Measurements from ENCODE around the gene RPS24.

RPS24 gene

GRCh38 chr10:78042058-78042751, 8.5 kb downstream of the RPS24 start:
- Histone ChIP-seq H3K36me3 (ENCODE audit: insufficient read depth, low read length) (peaks cover 54% of the 10 kb centered on the region), H3K9ac (ENCODE audit: insufficient read length) (no peak overlapping the region), H3K27ac (peak overlapping the region; percentile 54), H3K9me3 (ENCODE audit: low read depth, low read length) (no peaks in the 10 kb centered on the region), H3K4me3 (no peak overlapping the region)
- TF ChIP-seq POLR2AphosphoS5 (IDR thresholded peaks at IDR 0.05; ENCODE audit: borderline replicate concordance, low read depth, low read length), result peak; percentile 57; the same call in 1 of the 2 replicates
- TF ChIP-seq FOXP2 (optimal IDR thresholded peaks at IDR 0.05; ENCODE audit: control extremely low read depth, extremely low read length, insufficient read depth), result no peak
- no peak for TF ChIP-seq EZH2 (IDR thresholded peaks at IDR 0.05)
- DNase-seq (ENCODE audit: low read depth, low spot score), result no peak

- Histone ChIP-seq H3K4me3 (no peak overlapping the region), H3K9ac (ENCODE audit: insufficient read length) (no peak overlapping the region), H3K36me3 (ENCODE audit: insufficient read depth, low read length) (peaks cover 49% of the 10 kb centered on the region), H3K27ac (peak overlapping the region; percentile 54; the same call in 1 of the 2 replicates), H3K9me3 (ENCODE audit: low read depth, low read length) (no peaks in the 10 kb centered on the region)
- TF ChIP-seq POLR2AphosphoS5 (IDR thresholded peaks at IDR 0.05; ENCODE audit: borderline replicate concordance, low read depth, low read length) (no peak), EZH2 (IDR thresholded peaks at IDR 0.05) (no peak), FOXP2 (optimal IDR thresholded peaks at IDR 0.05; ENCODE audit: control extremely low read depth, extremely low read length, insufficient read depth) (no peak)
- no peak for DNase-seq (ENCODE audit: low read depth, low spot score)
Measured at GRCh38 chr10:78042752-78043104, 9.1 kb downstream of the RPS24 start.

DNA sequence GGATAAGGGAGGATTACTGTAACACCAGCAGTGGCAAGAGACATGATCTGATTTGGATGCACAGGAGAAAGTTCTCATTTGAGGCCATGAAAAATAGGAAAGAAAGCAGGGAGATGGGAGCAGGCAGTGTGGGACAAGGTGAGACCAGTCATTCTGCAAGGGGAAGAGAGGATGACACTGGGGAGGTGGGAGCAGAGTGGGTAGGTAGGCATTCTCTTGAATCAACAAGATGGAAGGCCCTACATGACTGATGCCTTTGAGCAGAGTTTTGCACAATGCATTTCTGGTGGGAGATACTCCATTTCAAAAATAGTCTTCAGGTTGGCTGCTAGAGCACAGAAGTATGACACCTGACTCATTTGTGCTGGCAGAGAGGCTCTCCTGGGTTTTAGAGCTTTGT, 10.5 kb downstream of the RPS24 start:
- no peaks in the 10 kb centered on the region for H3K9me3 ChIP-seq (ENCODE audit: low read depth, low read length)
- peaks cover 35% of the 10 kb centered on the region for H3K36me3 ChIP-seq (ENCODE audit: insufficient read depth, low read length)
- TF ChIP-seq POLR2AphosphoS5 (IDR thresholded peaks at IDR 0.05; ENCODE audit: borderline replicate concordance, low read depth, low read length) (no peak; the same call in 1 of the 2 replicates), FOXP2 (optimal IDR thresholded peaks at IDR 0.05; ENCODE audit: control extremely low read depth, extremely low read length, insufficient read depth) (no peak), EZH2 (IDR thresholded peaks at IDR 0.05) (no peak)
- DNase-seq (ENCODE audit: low read depth, low spot score), result no peak
- no peak overlapping the region for H3K4me3 ChIP-seq
- H3K27ac ChIP-seq, result peak overlapping the region; percentile 39; the same call in 1 of the 2 replicates
- no peak overlapping the region for H3K9ac ChIP-seq (ENCODE audit: insufficient read length)

DNA sequence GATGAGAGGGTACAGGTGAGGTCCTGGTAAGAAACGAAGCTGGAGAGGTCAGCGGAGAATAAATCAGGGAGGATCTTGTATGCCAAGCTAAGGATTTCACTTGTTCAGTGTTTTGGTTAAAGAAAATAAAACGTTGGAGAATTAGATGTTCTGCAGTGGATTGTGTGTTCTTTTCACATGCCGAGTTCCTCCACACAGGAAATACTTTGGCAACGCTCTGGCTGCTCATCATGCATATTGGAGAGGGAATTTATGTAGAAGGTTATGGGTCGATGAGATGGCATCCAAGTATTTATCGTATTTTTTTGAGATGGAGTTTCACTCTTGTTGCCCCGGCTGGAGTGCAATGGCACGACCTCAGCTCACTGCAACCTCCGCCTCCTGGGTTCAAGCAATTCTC, 11.0 kb downstream of the RPS24 start:
- Histone ChIP-seq H3K36me3 (ENCODE audit: insufficient read depth, low read length) (peaks cover 29% of the 10 kb centered on the region), H3K4me3 (no peak overlapping the region), H3K9ac (ENCODE audit: insufficient read length) (no peak overlapping the region), H3K9me3 (ENCODE audit: low read depth, low read length) (no peaks in the 10 kb centered on the region), H3K27ac (peak overlapping the region; percentile 13; the same call in 1 of the 2 replicates)
- no peak for DNase-seq (ENCODE audit: low read depth, low spot score)
- TF ChIP-seq EZH2 (IDR thresholded peaks at IDR 0.05) (no peak), POLR2AphosphoS5 (IDR thresholded peaks at IDR 0.05; ENCODE audit: borderline replicate concordance, low read depth, low read length) (no peak), FOXP2 (optimal IDR thresholded peaks at IDR 0.05; ENCODE audit: control extremely low read depth, extremely low read length, insufficient read depth) (no peak)

- H3K9ac ChIP-seq (ENCODE audit: insufficient read length), result no peak overlapping the region
- no peak for TF ChIP-seq POLR2AphosphoS5 (IDR thresholded peaks at IDR 0.05; ENCODE audit: borderline replicate concordance, low read depth, low read length)
- no peak for TF ChIP-seq EZH2 (IDR thresholded peaks at IDR 0.05)
- TF ChIP-seq FOXP2 (optimal IDR thresholded peaks at IDR 0.05; ENCODE audit: control extremely low read depth, extremely low read length, insufficient read depth), result no peak
- peaks cover 24% of the 10 kb centered on the region for H3K36me3 ChIP-seq (ENCODE audit: insufficient read depth, low read length)
- no peaks in the 10 kb centered on the region for H3K9me3 ChIP-seq (ENCODE audit: low read depth, low read length)
- no peak overlapping the region for H3K27ac ChIP-seq
- DNase-seq (ENCODE audit: low read depth, low spot score), result no peak
- no peak overlapping the region for H3K4me3 ChIP-seq
Measured at GRCh38 chr10:78045237-78045636, 11.6 kb downstream of the RPS24 start.

DNA sequence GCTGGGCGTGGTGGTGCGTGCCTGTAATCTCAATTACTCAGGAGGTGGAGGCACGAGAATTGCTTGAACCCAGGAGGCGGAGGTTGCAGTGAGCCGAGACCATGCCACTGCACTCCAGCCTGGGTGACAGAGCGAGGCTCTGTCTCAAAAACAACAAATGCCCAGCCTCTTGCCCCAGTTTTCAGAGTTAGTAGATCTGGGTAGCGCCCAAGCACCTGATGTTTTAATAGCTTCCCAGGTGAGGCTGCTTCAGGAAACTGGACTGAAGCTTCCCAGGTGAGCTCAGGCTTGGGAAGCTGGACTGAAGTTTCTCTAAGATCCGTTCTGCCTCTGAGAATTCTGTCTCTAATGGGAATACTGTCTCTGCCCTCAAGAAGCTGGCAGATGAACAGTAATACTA, 12.2 kb downstream of the RPS24 start:
- Histone ChIP-seq H3K4me3 (no peak overlapping the region), H3K27ac (no peak overlapping the region), H3K9ac (ENCODE audit: insufficient read length) (no peak overlapping the region), H3K9me3 (ENCODE audit: low read depth, low read length) (no peaks in the 10 kb centered on the region), H3K36me3 (ENCODE audit: insufficient read depth, low read length) (peaks cover 18% of the 10 kb centered on the region)
- TF ChIP-seq POLR2AphosphoS5 (IDR thresholded peaks at IDR 0.05; ENCODE audit: borderline replicate concordance, low read depth, low read length) (no peak), FOXP2 (optimal IDR thresholded peaks at IDR 0.05; ENCODE audit: control extremely low read depth, extremely low read length, insufficient read depth) (no peak), EZH2 (IDR thresholded peaks at IDR 0.05) (no peak)
- no peak for DNase-seq (ENCODE audit: low read depth, low spot score)

DNA sequence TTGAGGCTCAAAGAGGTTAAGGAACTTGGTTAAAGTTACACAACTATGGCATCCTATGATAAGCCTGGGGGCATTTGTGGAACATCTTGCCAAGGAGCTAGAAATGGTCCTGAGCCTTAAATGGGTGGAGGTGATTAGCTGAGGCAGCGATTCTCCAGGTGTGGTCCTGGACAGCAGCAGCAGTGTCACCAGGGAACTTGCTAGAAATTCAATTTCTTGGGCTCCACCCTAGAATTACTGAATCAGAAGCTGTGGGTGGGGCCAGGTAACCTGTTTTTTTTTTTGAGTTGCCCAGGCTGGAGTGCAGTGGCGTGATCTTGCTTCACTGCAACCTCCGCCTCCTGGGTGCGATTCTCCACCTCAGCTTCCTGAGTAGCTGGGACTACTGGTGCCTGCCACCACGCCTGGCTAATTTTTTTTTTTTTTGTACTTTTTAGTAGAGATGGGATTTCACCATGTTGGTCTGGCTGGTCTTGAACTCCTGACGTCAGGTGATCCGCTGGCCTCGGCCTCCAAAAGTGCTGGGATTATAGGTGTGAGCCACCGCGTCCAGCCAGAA, 13.1 kb downstream of the RPS24 start:
- no peak overlapping the region for H3K27ac ChIP-seq
- TF ChIP-seq FOXP2 (optimal IDR thresholded peaks at IDR 0.05; ENCODE audit: control extremely low read depth, extremely low read length, insufficient read depth) (no peak), POLR2AphosphoS5 (IDR thresholded peaks at IDR 0.05; ENCODE audit: borderline replicate concordance, low read depth, low read length) (no peak), EZH2 (IDR thresholded peaks at IDR 0.05) (no peak)

DNA sequence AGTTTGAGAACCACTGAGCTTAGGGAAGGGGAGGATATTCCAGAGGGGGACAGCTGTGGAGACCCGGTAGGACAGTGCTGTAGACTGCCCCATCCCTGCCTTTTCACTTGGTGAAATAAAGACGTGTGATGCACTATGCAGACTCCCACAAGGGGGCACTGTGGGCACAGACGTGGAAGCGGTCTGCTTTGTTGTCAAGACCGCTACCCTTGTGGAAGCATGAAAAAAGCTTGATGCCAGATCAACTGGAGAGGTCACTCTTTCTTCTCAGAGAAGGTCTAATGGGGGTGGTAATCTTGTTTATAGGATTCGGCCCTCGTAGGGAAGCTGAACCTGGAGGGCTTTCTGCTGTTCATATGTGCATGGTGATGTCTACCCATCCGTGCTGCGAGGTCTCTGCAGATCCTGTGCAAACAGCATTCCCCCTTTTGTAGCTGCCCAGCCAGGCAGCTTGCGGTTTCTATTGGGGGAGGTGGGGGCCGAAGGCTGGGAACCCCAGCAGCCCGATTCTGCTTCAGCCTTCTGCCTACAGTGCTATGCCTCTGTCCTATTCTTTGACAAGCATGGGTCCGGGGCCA, 13.7 kb downstream of the RPS24 start:
- peak; percentile 47 for DNase-seq (ENCODE audit: low read depth, low spot score)

More for the DNA sequence above, 13.1 kb downstream of the RPS24 start:
- Histone ChIP-seq H3K9ac (ENCODE audit: insufficient read length) (no peak overlapping the region), H3K36me3 (ENCODE audit: insufficient read depth, low read length) (peaks cover 9% of the 10 kb centered on the region), H3K9me3 (ENCODE audit: low read depth, low read length) (no peaks in the 10 kb centered on the region), H3K4me3 (no peak overlapping the region)
- DNase-seq (ENCODE audit: low read depth, low spot score), result no peak

More for the DNA sequence above, 13.7 kb downstream of the RPS24 start:
- Histone ChIP-seq H3K9ac (ENCODE audit: insufficient read length) (no peak overlapping the region), H3K27ac (no peak overlapping the region), H3K4me3 (no peak overlapping the region), H3K9me3 (ENCODE audit: low read depth, low read length) (no peaks in the 10 kb centered on the region), H3K36me3 (ENCODE audit: insufficient read depth, low read length) (peaks cover 2% of the 10 kb centered on the region)
- no peak for TF ChIP-seq FOXP2 (optimal IDR thresholded peaks at IDR 0.05; ENCODE audit: control extremely low read depth, extremely low read length, insufficient read depth)
- TF ChIP-seq POLR2AphosphoS5 (IDR thresholded peaks at IDR 0.05; ENCODE audit: borderline replicate concordance, low read depth, low read length), result no peak
- TF ChIP-seq EZH2 (IDR thresholded peaks at IDR 0.05), result no peak
